ENCODE data around the gene ZNF74.

DNA sequence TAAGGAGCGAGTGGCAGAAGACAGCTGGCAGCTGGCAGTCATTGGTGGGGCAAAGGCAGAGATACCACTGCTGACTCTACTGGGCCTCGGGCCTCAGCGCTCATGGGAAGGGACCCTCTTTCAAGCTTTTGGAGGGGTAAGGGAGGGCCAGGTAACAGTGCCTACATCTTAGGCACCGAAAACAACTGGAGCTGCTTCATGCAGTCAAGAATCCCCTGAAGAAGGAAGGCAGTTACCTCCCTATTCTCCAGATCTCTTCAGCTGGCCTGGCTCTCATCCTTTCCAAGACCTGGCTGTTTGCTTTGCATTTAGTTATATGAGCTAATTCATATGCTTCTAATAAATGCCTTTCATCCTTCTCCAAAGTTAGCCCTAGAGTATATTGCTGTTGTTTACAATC is 15.8 kb upstream of the ZNF74 start:
- TF ChIP-seq, protein P1, sequence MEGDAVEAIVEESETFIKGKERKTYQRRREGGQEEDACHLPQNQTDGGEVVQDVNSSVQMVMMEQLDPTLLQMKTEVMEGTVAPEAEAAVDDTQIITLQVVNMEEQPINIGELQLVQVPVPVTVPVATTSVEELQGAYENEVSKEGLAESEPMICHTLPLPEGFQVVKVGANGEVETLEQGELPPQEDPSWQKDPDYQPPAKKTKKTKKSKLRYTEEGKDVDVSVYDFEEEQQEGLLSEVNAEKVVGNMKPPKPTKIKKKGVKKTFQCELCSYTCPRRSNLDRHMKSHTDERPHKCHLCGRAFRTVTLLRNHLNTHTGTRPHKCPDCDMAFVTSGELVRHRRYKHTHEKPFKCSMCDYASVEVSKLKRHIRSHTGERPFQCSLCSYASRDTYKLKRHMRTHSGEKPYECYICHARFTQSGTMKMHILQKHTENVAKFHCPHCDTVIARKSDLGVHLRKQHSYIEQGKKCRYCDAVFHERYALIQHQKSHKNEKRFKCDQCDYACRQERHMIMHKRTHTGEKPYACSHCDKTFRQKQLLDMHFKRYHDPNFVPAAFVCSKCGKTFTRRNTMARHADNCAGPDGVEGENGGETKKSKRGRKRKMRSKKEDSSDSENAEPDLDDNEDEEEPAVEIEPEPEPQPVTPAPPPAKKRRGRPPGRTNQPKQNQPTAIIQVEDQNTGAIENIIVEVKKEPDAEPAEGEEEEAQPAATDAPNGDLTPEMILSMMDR (conservative IDR thresholded peaks at IDR 0.05) = no peak
- no peak for TF ChIP-seq ZFX (IDR thresholded peaks at IDR 0.05)
